Measurements from ENCODE around the gene PACSIN3. TPM values are rescaled to one million over a fixed set of nuclear protein-coding genes. Genes with fewer than 3 reads are reported as not detected.
A peak's percentile ranks its signal among the peaks of the same experiment; 100 is the strongest.

Gene PACSIN3
- total RNA-seq, 1 experiment from 2014 or later: 19.6 TPM

DNA sequence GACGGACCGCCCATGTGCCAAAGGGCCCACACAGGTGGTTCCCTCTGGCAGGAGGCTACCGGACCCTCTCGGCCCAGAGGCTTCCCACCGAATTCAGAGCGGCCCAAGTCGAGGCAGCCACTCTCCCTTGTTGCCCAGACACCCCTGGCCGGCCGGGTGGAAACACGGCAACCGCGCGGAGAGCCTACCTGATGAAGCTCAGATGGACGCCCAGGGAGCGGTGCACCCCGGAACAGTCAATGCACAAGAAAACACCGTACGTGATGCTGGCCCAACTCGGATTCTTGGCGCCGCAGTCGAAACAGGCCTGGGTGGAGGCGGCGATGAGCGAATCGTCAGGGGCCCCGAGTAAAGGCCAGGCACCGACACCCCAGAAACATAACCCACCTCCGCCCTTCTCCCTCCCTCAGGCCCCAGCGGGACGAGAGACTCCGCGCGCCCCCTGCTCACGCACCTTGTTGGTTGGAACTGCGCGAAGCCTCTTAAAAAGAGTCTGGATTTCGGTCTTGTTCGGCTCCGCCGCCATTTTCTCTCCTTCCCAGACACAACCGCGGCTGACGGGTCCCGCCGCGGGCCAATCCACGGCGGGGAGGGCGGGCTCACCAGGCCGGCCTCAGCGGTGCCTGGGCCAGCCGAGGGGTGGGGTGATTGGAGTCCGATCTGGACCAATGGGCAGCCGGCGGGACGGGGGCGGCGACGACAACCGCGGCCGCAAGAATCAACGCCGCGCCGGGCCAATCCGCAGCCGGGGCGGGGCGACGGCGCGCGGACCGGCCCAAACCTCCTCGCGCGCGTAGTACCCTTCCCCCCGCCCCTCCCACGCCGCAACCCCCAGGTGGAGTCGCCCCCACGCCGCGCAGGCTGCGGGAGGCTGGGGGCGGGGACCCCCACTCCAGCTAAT lies 9.7 kb downstream of the PACSIN3 start, which contains the start of gene ARFGAP2:
Gene ARFGAP2 (minus strand): TSS at position 552 of the 901 bp plus-strand sequence. CDS start 26 bp downstream, at position 526.
- peak; percentile 93 for DNase-seq (ENCODE audit: low read depth)

GRCh38 chr11:47175746-47176327 lies 10.4 kb downstream of the PACSIN3 start:
- no peak for DNase-seq (ENCODE audit: low read depth)

- DNase-seq (ENCODE audit: low read depth): no peak
Measured at GRCh38 chr11:47172740-47173336, 13.4 kb downstream of the PACSIN3 start.

GRCh38 chr11:47171856-47172255 lies 14.4 kb downstream of the PACSIN3 start:
- DNase-seq (ENCODE audit: low read depth): no peak

- DNase-seq (ENCODE audit: low read depth): no peak
Measured at GRCh38 chr11:47171061-47171838, 15.0 kb downstream of the PACSIN3 start.

DNA sequence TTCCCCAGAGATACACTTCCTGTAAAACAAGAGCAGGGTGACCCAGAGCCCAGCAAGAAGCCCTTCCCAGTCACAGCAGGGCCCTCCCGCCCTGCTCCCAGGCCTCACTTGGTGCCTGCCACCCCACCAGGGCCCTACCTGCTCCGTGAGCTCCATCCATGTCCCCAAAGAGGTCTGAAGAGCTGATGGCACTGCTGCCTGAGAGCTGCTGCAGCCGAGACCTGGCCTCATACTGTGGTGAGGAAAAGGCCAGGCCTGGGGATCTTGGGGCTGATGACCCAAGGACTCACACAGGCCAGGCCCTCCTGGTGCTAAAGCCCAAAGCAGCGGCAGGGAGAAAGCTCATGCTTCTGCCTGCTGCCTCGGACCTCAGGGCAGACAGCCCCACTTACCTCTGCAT lies 19.9 kb downstream of the PACSIN3 start:
- no peak for DNase-seq (ENCODE audit: low read depth)

DNA sequence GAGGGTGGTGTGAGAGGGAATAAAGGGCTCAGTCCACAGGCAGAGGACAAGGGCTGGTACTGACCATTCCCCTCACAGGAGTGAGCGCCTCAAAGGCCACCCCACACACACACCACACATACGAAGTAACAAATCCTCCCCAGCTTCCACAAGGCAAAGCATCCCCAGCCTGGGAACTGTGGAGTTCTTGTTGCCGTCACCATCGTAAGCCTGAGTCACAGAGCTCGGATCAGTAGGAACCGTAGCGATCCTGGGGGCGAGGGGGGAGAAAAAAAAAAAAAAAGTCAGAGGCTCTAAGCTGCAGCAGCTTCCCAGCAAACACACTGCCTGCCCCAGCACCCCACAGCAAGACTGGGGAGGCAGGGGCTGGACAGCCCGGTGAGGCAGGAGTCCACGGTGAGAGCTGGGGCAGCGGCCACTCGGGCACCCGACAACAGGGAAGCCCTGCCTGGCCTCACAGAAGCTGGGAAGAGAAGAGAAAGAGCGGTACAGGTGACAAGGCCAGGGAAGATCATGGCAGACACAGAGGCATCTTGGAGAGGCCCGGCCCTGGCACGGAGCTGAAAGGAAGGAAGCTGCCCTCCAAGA lies 20.9 kb downstream of the PACSIN3 start:
- no peak for DNase-seq (ENCODE audit: low read depth)

GRCh38 chr11:47164321-47164720 lies 21.9 kb downstream of the PACSIN3 start:
- no peak for DNase-seq (ENCODE audit: low read depth)

- no peak for DNase-seq (ENCODE audit: low read depth)
Measured at GRCh38 chr11:47163898-47164297, 22.3 kb downstream of the PACSIN3 start.

DNA sequence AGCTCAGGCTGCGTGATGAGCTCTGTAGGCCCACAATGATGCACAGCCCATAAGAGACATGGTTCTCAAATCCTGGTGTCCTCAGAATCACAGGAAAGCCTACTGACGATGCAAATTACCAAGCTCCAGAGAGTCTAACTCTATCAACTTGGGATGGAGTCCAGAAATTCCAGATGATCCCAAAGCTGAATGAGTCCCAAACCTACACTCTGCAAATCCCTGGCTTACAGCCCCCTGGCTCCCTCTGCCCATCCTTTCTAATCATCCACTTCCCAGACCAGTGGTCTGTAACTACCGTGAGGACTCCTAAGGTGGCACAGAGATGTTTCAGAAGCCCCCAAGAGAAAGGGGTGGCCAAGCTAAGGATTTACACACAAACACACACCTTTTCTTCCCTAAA lies 23.0 kb downstream of the PACSIN3 start:
- DNase-seq (ENCODE audit: low read depth): no peak

GRCh38 chr11:47162426-47162825 lies 23.8 kb downstream of the PACSIN3 start:
- DNase-seq (ENCODE audit: low read depth): no peak

- no peak for DNase-seq (ENCODE audit: low read depth)
Measured at GRCh38 chr11:47161890-47162289, 24.3 kb downstream of the PACSIN3 start.

GRCh38 chr11:47161134-47161854 lies 24.9 kb downstream of the PACSIN3 start:
- DNase-seq (ENCODE audit: low read depth): peak; percentile 55

- no peak for DNase-seq (ENCODE audit: low read depth)
Measured at GRCh38 chr11:47160753-47161133, 25.5 kb downstream of the PACSIN3 start.

- DNase-seq (ENCODE audit: low read depth): no peak
Measured at GRCh38 chr11:47158242-47158641, 28.0 kb downstream of the PACSIN3 start.

GRCh38 chr11:47157805-47158204 lies 28.4 kb downstream of the PACSIN3 start:
- DNase-seq (ENCODE audit: low read depth): no peak

DNA sequence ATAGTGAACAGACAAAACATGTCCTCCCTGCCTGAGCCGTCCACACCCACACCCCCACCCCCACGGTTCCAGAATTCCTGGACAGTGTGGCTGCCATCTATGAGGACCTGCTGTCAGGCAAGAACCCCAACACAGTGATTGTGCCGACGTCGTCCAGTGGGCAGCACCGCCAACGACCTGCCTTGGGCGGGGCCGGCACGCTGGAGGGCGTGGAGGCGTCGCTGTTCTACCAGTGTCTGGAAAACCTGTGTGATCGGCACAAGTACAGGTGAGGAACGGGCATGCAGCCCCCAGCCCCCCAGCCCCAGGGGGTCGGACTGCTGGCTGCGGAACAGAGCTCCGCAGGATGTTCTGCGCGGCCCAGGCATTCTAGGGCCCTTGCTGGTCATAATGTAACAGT lies 29.3 kb downstream of the PACSIN3 start:
- DNase-seq (ENCODE audit: low read depth): no peak

- DNase-seq (ENCODE audit: low read depth): no peak
Measured at GRCh38 chr11:47156333-47156732, 29.9 kb downstream of the PACSIN3 start.

DNA sequence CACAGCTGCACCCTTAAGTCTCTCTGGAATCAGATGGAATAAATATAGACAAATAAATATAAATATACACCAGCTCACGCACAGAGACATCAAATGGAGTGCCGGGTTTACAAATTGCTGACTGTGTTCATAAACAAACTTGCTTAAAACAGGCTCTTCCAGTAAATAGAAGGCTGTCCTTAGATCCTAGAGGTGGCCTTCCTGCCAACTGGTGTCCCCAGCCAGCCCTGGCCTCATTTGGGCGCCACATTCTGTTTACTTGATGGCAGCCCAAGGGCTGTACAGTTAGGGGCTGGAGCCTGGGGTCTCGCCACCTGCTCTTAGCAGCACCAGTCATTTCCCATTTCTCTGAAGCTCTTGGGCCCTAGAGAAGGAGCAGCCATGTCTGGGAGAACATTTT lies 30.4 kb downstream of the PACSIN3 start:
- no peak for DNase-seq (ENCODE audit: low read depth)

Data from LHCN-M2 (cell line).